Stimulated activated CD8-positive, alpha-beta memory T cell treated with anti-CD3 and anti-CD28 coated beads, Interleukin-7, amount 100 ng/mL, for 24 hours (primary cell): ENCODE measurements around the gene TMPRSS9.
A peak's percentile ranks its signal among the peaks of the same experiment; 100 is the strongest.

Experiments used
- DNase-seq: peaks from one replicate; pipeline ENCODE4 v3.0.0-alpha.2; 2020; ENCODE audit warnings: low read depth

TMPRSS9 gene

GRCh38 chr19:2423071-2423914, 63.2 kb downstream of the TMPRSS9 start:
- DNase-seq, result no peak

- DNase-seq, result no peak
Observed at GRCh38 chr19:2423915-2424685, 64.0 kb downstream of the TMPRSS9 start.

GRCh38 chr19:2424686-2425621, 64.9 kb downstream of the TMPRSS9 start:
- DNase-seq, result no peak

DNA sequence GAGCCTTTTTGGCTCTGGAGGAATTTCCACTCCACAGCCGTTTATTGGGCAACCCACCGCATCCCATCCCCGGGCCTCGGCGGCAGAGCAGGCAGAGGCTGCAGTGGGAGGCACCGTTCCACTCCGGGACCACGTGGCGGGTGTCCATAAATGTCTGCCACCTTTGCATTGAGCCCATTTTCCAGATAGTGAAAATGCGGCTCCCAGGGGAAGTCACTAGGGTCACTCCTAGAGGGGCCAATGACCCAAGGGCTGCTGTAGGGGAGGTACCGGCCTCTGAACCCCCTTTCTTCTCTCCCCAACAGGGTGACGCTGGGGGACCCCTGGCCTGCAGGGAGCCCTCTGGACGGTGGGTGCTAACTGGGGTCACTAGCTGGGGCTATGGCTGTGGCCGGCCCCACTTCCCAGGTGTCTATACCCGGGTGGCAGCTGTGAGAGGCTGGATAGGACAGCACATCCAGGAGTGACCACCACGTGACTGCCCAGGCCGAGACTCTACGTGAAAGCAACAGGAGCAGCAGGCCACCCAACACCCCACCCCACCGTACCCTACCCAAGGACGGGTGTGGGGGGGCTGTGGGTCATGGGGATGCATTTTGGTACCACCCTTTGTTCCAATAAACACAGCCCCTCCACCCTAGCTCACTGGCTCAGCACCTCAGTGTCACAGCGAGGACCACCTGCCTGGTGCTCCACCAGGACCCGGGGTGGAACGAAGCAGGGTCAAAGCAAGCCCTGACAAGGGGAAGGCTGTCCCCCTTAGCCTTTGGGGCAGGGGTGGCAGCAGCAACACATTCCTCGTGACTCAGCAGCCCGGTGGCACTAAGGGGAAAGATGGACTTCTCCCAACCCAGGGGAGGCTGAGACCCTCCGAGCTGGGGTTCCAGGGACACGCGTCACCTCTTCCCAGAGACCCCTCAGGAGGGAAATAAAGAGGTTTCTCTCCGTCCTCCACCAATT, 65.8 kb downstream of the TMPRSS9 start:
- no peak for DNase-seq

GRCh38 chr19:2426611-2427428, 66.8 kb downstream of the TMPRSS9 start:
- no peak for DNase-seq

DNA sequence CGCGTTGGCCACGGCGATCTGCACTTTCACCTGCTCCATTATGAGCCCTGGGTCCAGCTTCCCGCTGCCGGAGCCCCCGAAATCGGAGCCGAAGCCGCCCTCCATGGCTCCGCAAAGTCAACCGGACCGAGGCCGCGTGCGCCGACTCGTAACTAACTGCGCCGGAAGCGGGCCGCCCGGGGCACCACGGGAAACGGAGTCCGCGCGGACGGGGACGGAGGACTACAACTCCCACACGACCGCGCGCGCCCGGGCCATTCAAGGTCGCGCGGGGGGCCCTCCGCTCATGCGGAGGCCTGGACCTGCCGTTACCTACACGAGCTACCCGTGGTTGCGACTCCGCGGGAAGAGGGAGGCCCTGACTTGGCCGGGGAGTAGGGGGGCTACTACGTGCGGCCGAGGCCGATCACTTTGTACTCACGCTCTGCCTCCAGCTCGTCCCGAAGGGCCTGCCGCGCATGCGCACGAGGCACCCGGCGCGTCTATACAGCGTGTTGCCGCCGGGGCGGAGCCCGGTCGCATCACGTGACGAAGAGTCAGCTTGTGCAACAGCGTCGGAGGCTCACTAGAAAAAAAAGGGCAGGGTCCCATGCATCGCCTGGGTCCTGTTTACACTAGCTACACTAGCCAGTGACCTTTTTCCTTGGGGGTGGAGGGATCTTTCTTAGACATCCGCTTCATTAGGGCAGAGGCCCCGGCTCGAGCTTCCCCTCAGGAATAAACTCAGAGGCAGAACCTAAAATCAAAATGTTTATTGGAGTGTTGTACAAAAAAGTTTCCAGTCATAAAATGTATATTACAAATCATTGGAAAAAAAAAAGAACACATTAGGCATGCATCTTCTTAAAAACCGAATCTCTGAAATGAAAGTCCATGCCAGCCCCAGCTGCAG, 67.6 kb downstream of the TMPRSS9 start, which contains the start of gene TIMM13:
TSS of gene TIMM13 (minus strand) at position 158 of the 892 bp plus-strand sequence. CDS start at position 105, 53 bp downstream.
- peak; percentile 92 for DNase-seq

- DNase-seq, result no peak
Observed at GRCh38 chr19:2428321-2428690, 68.2 kb downstream of the TMPRSS9 start.

GRCh38 chr19:2428756-2429711, 69.0 kb downstream of the TMPRSS9 start:
- DNase-seq, result no peak

DNA sequence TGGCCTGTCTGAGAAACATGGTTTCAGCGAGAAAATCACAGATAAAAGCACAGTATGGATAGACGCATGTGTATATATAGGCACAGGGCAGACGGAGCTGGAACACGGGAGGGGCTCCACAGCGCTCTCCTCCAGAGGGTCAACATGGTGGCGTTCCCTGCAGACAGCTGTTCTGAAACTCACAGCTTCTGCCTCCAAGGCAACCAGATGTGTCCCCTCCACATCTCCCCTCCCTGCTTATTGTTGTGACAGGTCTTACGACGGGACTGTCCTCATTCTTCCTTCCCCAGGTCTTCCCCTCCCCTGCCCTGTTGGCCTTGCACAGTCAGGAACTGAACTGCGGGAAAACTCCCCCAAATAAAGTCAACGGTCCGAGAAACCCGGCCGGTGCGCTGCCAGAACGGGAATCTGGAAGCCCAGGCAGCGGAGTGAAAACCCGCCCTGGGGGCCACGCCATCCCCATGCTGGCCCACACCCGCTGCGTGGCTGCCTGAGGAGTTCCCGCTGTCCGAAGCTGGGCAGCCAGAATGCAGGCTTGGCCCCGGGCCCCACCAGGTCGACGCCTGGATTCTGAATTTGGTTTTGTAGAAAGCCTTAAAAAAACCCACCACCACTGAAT, 70.0 kb downstream of the TMPRSS9 start:
- DNase-seq, result no peak

GRCh38 chr19:2431318-2432055, 71.4 kb downstream of the TMPRSS9 start:
- no peak for DNase-seq

DNA sequence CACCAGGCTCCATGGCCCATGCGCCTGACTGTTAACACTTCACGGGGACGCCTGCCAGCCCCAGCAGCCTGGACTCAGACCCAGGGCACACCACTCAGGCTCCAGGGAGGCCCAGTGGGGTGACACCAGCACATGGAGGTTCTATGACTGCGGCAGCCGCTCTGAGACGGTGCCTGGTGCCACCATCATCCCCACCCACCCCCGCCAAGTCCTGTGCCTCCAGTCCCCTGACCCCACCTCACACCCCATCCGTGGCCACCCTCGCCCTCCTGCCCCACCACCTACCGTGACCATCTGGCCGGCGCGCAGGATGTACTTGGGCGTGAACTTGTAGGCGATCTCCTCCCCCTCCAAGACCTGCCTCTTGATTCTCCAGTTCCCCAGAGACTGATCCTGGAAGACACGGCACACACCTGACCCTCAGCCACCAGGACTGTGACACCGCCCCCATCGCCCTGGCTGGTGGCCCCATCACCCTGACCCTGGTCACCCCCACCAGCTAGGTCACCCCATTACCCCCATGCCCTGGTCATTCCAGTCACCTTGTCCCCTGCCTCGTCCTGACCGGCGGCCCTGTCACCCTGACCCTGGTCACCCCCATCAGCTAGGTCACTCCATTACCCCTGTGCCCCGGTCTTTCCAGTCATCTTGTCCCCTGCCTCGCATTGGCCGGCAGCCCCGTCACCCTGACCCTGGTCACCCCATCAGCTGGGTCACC, 72.2 kb downstream of the TMPRSS9 start:
- DNase-seq, result no peak

GRCh38 chr19:2433854-2434253, 73.8 kb downstream of the TMPRSS9 start:
- no peak for DNase-seq

- DNase-seq, result no peak
Observed at GRCh38 chr19:2434267-2434666, 74.2 kb downstream of the TMPRSS9 start.

GRCh38 chr19:2434721-2435265, 74.7 kb downstream of the TMPRSS9 start:
- DNase-seq, result no peak

GRCh38 chr19:2436384-2436783, 76.3 kb downstream of the TMPRSS9 start:
- no peak for DNase-seq

- DNase-seq, result no peak
Observed at GRCh38 chr19:2436926-2437325, 76.9 kb downstream of the TMPRSS9 start.
